AG04449 (cell line): Measurements from ENCODE around the gene ZBTB7A.

Source experiments
- CTCF ChIA-PET: fragments of 350-600 bp; formaldehyde crosslinking; extraction: SDS; loops from one replicate; lab custom pipeline; 2021; ENCODE audit warnings: antibody characterized with exemption; lab: Yijun Ruan, JAX
- POLR2A ChIA-PET: fragments of 400-600, 350-600 bp; formaldehyde crosslinking; extraction: SDS; loops from one replicate; lab custom pipeline; 2020; ENCODE audit warnings: antibody characterized with exemption, inconsistent platforms; lab: Yijun Ruan, JAX
- DNase-seq: peaks from one replicate; pipeline ENCODE4 v3.0.0-alpha.2; 2010; ENCODE audit warnings: low read depth, low spot score
- H3K4me3 ChIP-seq: 2 replicates; pipeline ENCODE4 v1.5.1; 2011; ENCODE audit warnings: low read depth, mild to moderate bottlenecking, control low read depth, low read length
- TF ChIP-seq, protein P1 (sequence below): IDR thresholded peaks from one replicate; pipeline ENCODE4 v1.5.1; 2011; ENCODE audit warnings: mild to moderate bottlenecking, moderate library complexity, low read length, control low read depth, inconsistent platforms; ENCODE audit not compliant: insufficient read depth; ENCODE audit errors: missing control alignments

The ZBTB7A gene

GRCh38 chr19:4016903-4017638, 49.6 kb downstream of the ZBTB7A start:
- no peak for DNase-seq
- POLR2A ChIA-PET = no interaction called here
- CTCF ChIA-PET = no interaction called here
- H3K4me3 ChIP-seq = no peak overlapping the region
- TF ChIP-seq, protein P1, sequence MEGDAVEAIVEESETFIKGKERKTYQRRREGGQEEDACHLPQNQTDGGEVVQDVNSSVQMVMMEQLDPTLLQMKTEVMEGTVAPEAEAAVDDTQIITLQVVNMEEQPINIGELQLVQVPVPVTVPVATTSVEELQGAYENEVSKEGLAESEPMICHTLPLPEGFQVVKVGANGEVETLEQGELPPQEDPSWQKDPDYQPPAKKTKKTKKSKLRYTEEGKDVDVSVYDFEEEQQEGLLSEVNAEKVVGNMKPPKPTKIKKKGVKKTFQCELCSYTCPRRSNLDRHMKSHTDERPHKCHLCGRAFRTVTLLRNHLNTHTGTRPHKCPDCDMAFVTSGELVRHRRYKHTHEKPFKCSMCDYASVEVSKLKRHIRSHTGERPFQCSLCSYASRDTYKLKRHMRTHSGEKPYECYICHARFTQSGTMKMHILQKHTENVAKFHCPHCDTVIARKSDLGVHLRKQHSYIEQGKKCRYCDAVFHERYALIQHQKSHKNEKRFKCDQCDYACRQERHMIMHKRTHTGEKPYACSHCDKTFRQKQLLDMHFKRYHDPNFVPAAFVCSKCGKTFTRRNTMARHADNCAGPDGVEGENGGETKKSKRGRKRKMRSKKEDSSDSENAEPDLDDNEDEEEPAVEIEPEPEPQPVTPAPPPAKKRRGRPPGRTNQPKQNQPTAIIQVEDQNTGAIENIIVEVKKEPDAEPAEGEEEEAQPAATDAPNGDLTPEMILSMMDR = no peak

- TF ChIP-seq, protein P1 = no peak
- no peak overlapping the region for H3K4me3 ChIP-seq
- DNase-seq = no peak
- ChIA-PET POLR2A (no interaction called here), CTCF (no interaction called here)
Measured at GRCh38 chr19:4016486-4016885, 50.2 kb downstream of the ZBTB7A start.

- no peak for DNase-seq
- CTCF ChIA-PET = no interaction called here
- POLR2A ChIA-PET = no interaction called here
- H3K4me3 ChIP-seq = no peak overlapping the region
- TF ChIP-seq, protein P1 = no peak
Measured at GRCh38 chr19:4015705-4016402, 50.8 kb downstream of the ZBTB7A start.

DNA sequence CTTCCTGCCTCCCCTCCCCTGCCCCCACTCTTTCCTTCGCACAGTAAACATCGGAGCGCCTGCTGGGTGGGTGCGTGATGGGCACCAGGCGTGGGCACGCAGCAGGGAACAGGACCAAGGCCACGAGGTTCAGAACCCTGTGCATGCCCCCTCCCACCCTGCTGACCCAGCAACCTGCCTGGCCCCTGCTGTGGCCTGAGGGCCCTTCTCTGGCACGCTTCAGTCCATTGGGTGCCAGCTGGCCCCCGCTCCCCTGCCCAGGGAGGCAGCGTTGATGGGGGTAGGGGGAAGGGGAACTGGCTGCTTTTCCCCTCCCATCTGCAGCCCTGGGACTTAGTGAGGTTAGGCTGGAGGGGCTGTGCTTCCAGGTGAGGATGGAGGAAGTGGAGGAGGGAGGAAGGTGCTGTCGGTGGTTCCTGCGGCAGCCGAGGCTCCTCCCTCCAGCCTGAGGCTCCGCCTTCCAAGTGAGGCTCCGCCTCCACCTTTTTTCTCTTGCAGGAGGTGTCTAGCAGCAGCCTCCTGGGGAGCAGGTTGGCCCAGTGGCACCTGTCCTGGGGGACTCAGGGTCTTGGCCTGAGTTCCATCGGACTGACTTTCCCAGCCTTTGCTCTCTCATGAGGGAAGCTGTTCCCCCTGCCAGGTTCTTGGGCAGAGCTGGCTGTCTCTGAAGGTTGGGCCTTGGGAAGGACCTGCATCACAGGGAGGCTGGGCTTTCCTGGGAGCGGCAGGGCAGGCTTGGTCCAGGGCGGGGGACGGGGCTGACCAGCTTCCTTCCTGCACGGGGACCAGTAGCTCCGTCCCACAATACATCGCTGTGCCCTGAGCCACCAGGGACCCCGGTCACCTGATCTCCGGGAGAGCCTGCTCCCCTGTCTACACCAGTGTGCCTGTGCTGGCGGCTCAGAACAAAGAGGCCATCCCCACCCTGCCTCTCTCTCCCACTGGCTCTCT, 51.9 kb downstream of the ZBTB7A start:
- no peak overlapping the region for H3K4me3 ChIP-seq
- CTCF ChIA-PET = no interaction called here
- POLR2A ChIA-PET = no interaction called here
- DNase-seq = no peak
- TF ChIP-seq, protein P1 = no peak

DNA sequence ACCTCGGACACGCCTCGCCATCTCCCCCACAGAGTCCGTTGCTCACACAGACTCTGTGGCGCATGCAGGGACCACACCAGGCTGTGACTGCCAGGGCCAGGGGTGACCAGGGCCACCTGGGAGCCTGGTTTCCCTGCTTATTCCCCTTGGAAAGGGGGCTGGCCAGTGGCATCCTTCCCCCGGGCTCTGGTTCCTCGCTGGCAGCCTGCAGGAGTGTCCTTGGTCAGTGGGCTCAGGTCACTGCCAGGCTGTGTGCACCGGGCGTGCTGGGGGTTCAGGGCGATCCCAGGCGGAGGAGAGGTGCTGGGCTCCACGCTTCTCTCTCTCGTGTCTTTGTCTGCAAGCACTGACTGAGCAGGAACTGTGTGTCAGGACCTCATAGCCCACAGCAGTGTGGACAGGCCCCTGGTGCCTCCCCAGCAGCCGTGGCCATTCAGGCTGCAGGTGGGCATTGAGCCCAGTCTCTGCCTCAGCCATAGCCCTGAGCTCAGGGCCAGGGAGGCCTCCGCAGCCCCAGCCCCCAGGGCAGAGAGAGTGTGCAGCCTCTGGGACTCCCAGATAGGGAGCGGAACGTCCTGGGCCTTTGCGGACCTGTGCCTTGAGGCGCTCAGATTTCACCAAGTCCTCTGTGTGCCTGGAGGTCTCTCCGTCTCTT, 52.7 kb downstream of the ZBTB7A start:
- POLR2A ChIA-PET = no interaction called here

More for the DNA sequence above, 52.7 kb downstream of the ZBTB7A start:
- no peak for DNase-seq
- TF ChIP-seq, protein P1 = no peak
- CTCF ChIA-PET = interaction anchor here (1.7 kb wide), 1 partner anchor 28 kb away, joined by 4 read pairs; the partner anchor contains the start of gene EEF2
- H3K4me3 ChIP-seq = no peak overlapping the region
